CD4-positive, CD25-positive, alpha-beta regulatory T cell (primary cell): ENCODE measurements around the gene TBC1D24. TPM values are rescaled to one million over a fixed set of nuclear protein-coding genes. Genes with fewer than 3 reads are reported as not detected.
"Not testable (repeated sequence)": the region's sequence is repeated elsewhere in the genome, so short reads cannot be mapped to it uniquely, and the experiment has no call there.

Source experiments
- ATAC-seq, 2 donors: fragments of 150-1000 bp; cut with Tn5 transposase; one replicate each; pipeline ENCODE4 v1.10.0; 2021; ENCODE audit warnings: low read depth in 2 of 2, moderate number of reproducible peaks in 2 of 2, moderate library complexity in 1 of 2
- DNase-seq, 3 donors: peaks; one replicate each; pipeline versions ENCODE4 v3.0.0 to v3.0.0-alpha.2; 2012 to 2022; ENCODE audit warnings: mixed read lengths in 1 of 3
- H3K27ac ChIP-seq: one replicate; pipeline ENCODE4 v1.7.0; 2013; ENCODE audit warnings: mild to moderate bottlenecking, low read length; ENCODE audit not compliant: insufficient read depth, poor library complexity, severe bottlenecking
- H3K27me3 ChIP-seq: one replicate; pipeline ENCODE4 v1.7.0; 2013; ENCODE audit warnings: low read length; ENCODE audit not compliant: control insufficient read depth, insufficient read depth
- H3K36me3 ChIP-seq: one replicate; pipeline ENCODE4 v1.7.0; 2013; ENCODE audit warnings: mild to moderate bottlenecking, low read length, moderate library complexity; ENCODE audit not compliant: control insufficient read depth, insufficient read depth
- H3K4me1 ChIP-seq: 2 replicates; pipeline ENCODE4 v1.7.0; 2013; ENCODE audit warnings: mild to moderate bottlenecking, low read length; ENCODE audit not compliant: insufficient read depth, control insufficient read depth, poor library complexity, severe bottlenecking
- H3K4me3 ChIP-seq: one replicate; pipeline ENCODE4 v1.7.0; 2013; ENCODE audit warnings: low read depth, mild to moderate bottlenecking, low read length, moderate library complexity
- H3K9me3 ChIP-seq, 2 experiments: 1 replicate in 1 of 2; 2 replicates in 1 of 2; pipeline ENCODE4 v1.7.0; 2013; ENCODE audit warnings: low read length in 2 of 2, mild to moderate bottlenecking in 1 of 2, moderate library complexity in 1 of 2; ENCODE audit not compliant: control insufficient read depth in 2 of 2
- H3K27ac Mint-ChIP-seq, 3 donors: one replicate each; pipeline ENCODE4 v1.8.0; 2020 to 2022; ENCODE audit warnings: mild to moderate bottlenecking in 3 of 3, mixed read lengths in 3 of 3, moderate library complexity in 2 of 3
- H3K27me3 Mint-ChIP-seq: one replicate; pipeline ENCODE4 v1.8.0; 2022; ENCODE audit warnings: mild to moderate bottlenecking, mixed read lengths
- H3K36me3 Mint-ChIP-seq: one replicate; pipeline ENCODE4 v1.8.0; 2020; ENCODE audit warnings: mixed read lengths
- H3K4me1 Mint-ChIP-seq, 4 donors: one replicate each; pipeline ENCODE4 v1.8.0; 2020 to 2022; ENCODE audit warnings: mixed read lengths in 4 of 4, mild to moderate bottlenecking in 1 of 4
- H3K4me3 Mint-ChIP-seq, 4 donors: one replicate each; pipeline ENCODE4 v1.8.0; 2020 to 2022; ENCODE audit warnings: mild to moderate bottlenecking in 4 of 4, mixed read lengths in 4 of 4, moderate library complexity in 3 of 4
- H3K9me3 Mint-ChIP-seq, 7 donors: one replicate each; pipeline ENCODE4 v1.8.0; 2020 to 2022; ENCODE audit warnings: mixed read lengths in 7 of 7, mild to moderate bottlenecking in 3 of 7, moderate library complexity in 2 of 7
- polyA plus RNA-seq, 4 donors: library from polyadenylated mRNA; unstranded; fragments of 300-500 nt; fragmentation: Illumina TruSeq; gene quantifications; one replicate each; pipeline ENCODE4 v1.2.3, GENCODE V29; 2021
- total RNA-seq: library from RNA; stranded (reverse); gene quantifications from one replicate; pipeline ENCODE4 v1.2.3, GENCODE V29; 2022

Gene TBC1D24
- total and polyA plus RNA-seq, 5 donors from 2014 or later, result 0.84 to 5.8 (median 1.4) TPM

- DNase-seq (no peak), ATAC-seq (no peak)
- Histone ChIP-seq H3K4me3 (no peak overlapping the region), H3K4me1 (peaks cover 5% of the 10 kb centered on the region), H3K36me3 (no peaks in the 10 kb centered on the region), H3K27me3 (no peaks in the 10 kb centered on the region), H3K27ac (no peak overlapping the region), H3K9me3 (no peaks in the 10 kb centered on the region)
- no peak overlapping the region for H3K4me3 Mint-ChIP-seq
- H3K36me3 Mint-ChIP-seq, result peaks cover 8% of the 10 kb centered on the region
- H3K9me3 Mint-ChIP-seq, result no peaks in the 10 kb centered on the region
- no peaks in the 10 kb centered on the region for H3K27me3 Mint-ChIP-seq
- peaks cover 0 to 14% (median 5%) of the 10 kb centered on the region in 4 donors for H3K4me1 Mint-ChIP-seq
- H3K27ac Mint-ChIP-seq, result peak overlapping the region; percentile 56 to 83 (median 59)
These were observed 35.3 kb upstream of the TBC1D24 start for GRCh38 chr16:2439598-2439997.

DNA sequence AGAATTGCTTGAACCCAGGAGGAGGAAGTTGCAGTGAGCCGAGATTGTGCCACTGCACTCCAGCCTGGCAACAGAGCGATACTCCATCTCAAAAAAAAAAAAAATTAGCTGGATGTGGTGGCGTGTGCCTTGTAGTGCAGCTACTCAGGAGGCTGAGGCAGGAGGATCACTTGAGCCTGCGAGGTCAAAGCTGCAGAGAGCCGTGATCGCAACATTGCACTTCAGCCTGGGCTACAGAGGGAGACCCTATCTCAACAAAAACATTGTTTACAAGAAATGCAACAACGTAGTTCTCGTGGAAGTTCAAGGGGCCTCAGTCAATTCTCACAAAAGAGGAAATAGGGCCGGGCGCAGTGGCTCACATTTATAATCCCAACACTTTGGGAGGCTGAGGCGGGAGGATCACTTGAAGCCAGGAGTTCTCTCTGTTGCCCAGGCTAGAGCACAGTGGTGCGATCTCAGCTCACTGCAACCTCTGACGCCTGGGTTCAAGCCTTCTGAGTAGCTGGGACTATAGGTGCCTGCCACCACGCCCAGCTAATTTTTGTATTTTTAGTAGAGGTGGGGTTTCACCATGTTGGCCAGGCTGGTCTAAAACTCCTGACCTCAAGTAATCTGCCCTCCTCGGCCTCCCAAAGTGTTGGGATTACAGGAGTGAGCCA, 33.7 kb upstream of the TBC1D24 start:
- not testable (repeated sequence) for ATAC-seq, H3K4me3 ChIP-seq, H3K4me3 Mint-ChIP-seq, H3K9me3 ChIP-seq, H3K27me3 Mint-ChIP-seq, H3K27me3 ChIP-seq, H3K36me3 ChIP-seq, DNase-seq, H3K9me3 Mint-ChIP-seq, H3K27ac ChIP-seq, H3K4me1 ChIP-seq
- peaks cover 13% of the 10 kb centered on the region for H3K36me3 Mint-ChIP-seq
- peaks cover 0 to 14% (median 5%) of the 10 kb centered on the region in 4 donors for H3K4me1 Mint-ChIP-seq
- H3K27ac Mint-ChIP-seq, result peak overlapping the region in 2 of 3 donors; percentile 11 to 62

DNA sequence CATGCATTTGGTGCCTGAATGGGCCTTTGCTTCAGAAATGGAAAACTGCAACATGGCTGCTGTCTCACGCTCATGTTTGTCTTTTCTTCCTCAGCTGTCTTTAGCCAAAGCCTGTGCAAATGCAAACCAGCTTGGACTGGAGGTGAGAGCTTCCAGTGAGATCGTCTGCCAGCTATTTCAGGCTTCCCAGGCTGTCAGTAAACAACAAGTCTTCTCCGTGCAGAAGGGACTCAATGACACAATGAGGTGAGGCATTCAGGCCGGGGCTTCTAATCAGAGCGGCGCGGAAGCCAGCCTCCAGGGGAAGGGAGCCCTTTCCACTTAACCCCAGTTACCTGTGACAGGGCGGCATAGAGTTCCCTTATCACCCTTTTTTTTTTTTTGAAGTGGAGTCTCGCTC, 31.4 kb upstream of the TBC1D24 start:
- DNase-seq (no peak), ATAC-seq (no peak)
- H3K36me3 Mint-ChIP-seq, result peaks cover 22% of the 10 kb centered on the region
- Histone ChIP-seq H3K9me3 (no peaks in the 10 kb centered on the region), H3K4me3 (no peak overlapping the region), H3K36me3 (peaks cover 12% of the 10 kb centered on the region), H3K27me3 (no peaks in the 10 kb centered on the region), H3K4me1 (peaks cover 5% of the 10 kb centered on the region), H3K27ac (no peak overlapping the region)
- no peak overlapping the region for H3K4me3 Mint-ChIP-seq
- peaks cover 0 to 14% (median 6%) of the 10 kb centered on the region in 4 donors for H3K4me1 Mint-ChIP-seq
- H3K27me3 Mint-ChIP-seq, result no peaks in the 10 kb centered on the region
- no peak overlapping the region for H3K27ac Mint-ChIP-seq
- H3K9me3 Mint-ChIP-seq, result no peaks in the 10 kb centered on the region

DNA sequence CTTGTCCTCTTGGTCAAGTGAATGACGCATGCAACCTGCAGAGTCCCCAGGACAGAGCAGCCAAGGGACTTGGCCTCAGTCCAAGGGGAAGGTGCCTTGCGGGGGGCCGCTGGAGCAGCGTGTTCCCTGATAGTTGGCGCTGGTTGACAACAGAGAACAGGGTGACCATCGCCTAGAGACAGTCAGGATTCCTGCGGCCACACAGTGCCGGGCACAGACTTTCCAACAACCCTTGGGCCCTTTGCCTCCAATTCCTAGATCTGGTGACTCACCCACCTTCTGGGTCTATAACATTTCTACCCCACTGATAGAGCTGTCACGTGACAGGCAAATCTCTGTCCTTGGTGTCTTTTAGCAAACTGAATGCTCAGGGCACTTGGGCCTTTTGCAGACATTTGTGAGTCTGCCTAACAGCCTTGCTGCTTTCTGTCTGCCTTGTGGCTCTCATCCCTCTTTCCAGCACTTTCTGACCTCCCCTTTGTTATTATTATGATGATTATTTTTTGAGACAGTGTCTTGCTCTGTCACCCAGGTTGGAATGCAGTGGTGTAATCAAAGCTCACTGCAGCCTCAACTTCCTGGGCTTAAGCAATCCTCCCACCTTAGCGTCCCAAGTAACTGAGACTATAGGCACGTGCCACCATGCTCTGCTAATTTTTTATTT, 26.9 kb upstream of the TBC1D24 start:
- Histone ChIP-seq H3K4me1 (no peaks in the 10 kb centered on the region), H3K27ac (no peak overlapping the region), H3K9me3 (no peaks in the 10 kb centered on the region), H3K36me3 (peaks cover 21% of the 10 kb centered on the region), H3K4me3 (no peak overlapping the region), H3K27me3 (no peaks in the 10 kb centered on the region)
- Mint-ChIP-seq H3K36me3 (peaks cover 27% of the 10 kb centered on the region), H3K27me3 (no peaks in the 10 kb centered on the region), H3K4me1 (peaks cover 0 to 2% (median 0%) of the 10 kb centered on the region in 4 donors), H3K27ac (no peak overlapping the region), H3K9me3 (no peaks in the 10 kb centered on the region), H3K4me3 (peak overlapping the region in 1 of 4 donors; percentile 66)
- ATAC-seq (no peak), DNase-seq (no peak)

- no peaks in the 10 kb centered on the region for H3K9me3 Mint-ChIP-seq
- H3K27ac ChIP-seq, result no peak overlapping the region
- no peaks in the 10 kb centered on the region for H3K27me3 ChIP-seq
- H3K4me3 Mint-ChIP-seq, result no peak overlapping the region
- no peak overlapping the region for H3K27ac Mint-ChIP-seq
- peaks cover 34% of the 10 kb centered on the region for H3K36me3 Mint-ChIP-seq
- H3K9me3 ChIP-seq, result no peaks in the 10 kb centered on the region
- H3K27me3 Mint-ChIP-seq, result no peaks in the 10 kb centered on the region
- H3K4me1 ChIP-seq, result no peaks in the 10 kb centered on the region
- H3K4me1 Mint-ChIP-seq, result peaks cover 0 to 2% (median 0%) of the 10 kb centered on the region in 4 donors
- no peak overlapping the region for H3K4me3 ChIP-seq
- DNase-seq (no peak), ATAC-seq (no peak)
- peaks cover 23% of the 10 kb centered on the region for H3K36me3 ChIP-seq
These were observed 25.8 kb upstream of the TBC1D24 start for GRCh38 chr16:2449118-2449517.

GRCh38 chr16:2450535-2450934, 24.4 kb upstream of the TBC1D24 start:
- Mint-ChIP-seq H3K27me3 (no peaks in the 10 kb centered on the region), H3K27ac (no peak overlapping the region), H3K9me3 (no peaks in the 10 kb centered on the region), H3K36me3 (peaks cover 28% of the 10 kb centered on the region), H3K4me1 (peaks cover 0 to 2% (median 0%) of the 10 kb centered on the region in 4 donors), H3K4me3 (no peak overlapping the region)
- no peak for DNase-seq
- Histone ChIP-seq H3K4me1 (no peaks in the 10 kb centered on the region), H3K4me3 (no peak overlapping the region), H3K27me3 (no peaks in the 10 kb centered on the region), H3K9me3 (no peaks in the 10 kb centered on the region), H3K27ac (no peak overlapping the region), H3K36me3 (peaks cover 24% of the 10 kb centered on the region)
- ATAC-seq, result no peak

DNA sequence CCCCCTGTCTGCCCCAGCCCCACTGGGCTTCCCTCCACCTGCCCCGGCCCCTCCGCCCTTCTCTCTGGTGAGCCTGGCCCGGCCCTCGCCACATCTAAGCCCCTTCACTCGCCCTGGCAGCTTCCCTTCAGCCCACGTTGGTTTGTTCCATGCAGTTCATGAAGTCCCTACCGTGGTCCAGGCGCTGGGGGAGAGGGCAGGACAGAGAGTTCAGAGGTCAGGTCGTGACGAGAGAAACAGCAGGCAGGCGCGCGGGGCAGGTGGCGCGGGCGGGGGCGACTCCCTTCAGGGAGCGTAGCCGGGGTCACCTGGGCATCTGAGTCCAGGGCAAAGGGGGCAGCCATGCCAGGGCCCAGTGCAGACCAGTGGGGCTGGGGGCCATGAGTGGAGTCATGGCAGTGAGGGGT, 23.9 kb upstream of the TBC1D24 start:
- Mint-ChIP-seq H3K4me3 (peak overlapping the region in 1 of 4 donors; percentile 51), H3K9me3 (no peaks in the 10 kb centered on the region), H3K36me3 (peaks cover 28% of the 10 kb centered on the region), H3K4me1 (peaks cover 0 to 2% (median 0%) of the 10 kb centered on the region in 4 donors), H3K27me3 (no peaks in the 10 kb centered on the region), H3K27ac (no peak overlapping the region)
- Histone ChIP-seq H3K27me3 (no peaks in the 10 kb centered on the region), H3K27ac (no peak overlapping the region), H3K9me3 (no peaks in the 10 kb centered on the region), H3K4me1 (no peaks in the 10 kb centered on the region), H3K4me3 (no peak overlapping the region), H3K36me3 (peaks cover 22% of the 10 kb centered on the region)
- no peak for DNase-seq
- no peak for ATAC-seq
